ENCODE results near the gene ELAVL3.

DNA sequence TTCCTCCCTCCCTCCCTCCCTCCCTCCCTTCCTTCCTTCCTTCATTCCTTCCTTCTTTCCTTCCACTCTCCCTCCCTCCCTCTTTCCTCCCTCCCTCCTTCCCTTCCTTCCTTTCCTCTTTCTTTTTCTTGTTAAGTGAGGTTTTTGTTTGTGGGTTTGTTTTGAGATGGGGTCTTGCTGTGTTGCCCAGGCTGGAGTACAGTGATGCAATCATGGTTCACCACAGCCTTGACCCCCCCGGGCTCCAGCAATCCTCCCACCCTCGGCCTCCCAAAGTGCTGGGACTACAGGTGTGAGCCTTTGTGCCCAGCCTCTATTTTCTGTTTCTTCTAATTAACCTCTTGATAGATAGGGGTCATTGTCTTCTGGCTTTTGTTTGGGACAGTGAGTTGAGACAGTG, 19.4 kb downstream of the ELAVL3 start:
- TF ChIP-seq, protein P1, sequence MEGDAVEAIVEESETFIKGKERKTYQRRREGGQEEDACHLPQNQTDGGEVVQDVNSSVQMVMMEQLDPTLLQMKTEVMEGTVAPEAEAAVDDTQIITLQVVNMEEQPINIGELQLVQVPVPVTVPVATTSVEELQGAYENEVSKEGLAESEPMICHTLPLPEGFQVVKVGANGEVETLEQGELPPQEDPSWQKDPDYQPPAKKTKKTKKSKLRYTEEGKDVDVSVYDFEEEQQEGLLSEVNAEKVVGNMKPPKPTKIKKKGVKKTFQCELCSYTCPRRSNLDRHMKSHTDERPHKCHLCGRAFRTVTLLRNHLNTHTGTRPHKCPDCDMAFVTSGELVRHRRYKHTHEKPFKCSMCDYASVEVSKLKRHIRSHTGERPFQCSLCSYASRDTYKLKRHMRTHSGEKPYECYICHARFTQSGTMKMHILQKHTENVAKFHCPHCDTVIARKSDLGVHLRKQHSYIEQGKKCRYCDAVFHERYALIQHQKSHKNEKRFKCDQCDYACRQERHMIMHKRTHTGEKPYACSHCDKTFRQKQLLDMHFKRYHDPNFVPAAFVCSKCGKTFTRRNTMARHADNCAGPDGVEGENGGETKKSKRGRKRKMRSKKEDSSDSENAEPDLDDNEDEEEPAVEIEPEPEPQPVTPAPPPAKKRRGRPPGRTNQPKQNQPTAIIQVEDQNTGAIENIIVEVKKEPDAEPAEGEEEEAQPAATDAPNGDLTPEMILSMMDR (IDR thresholded peaks at IDR 0.05) = no peak
- TF ChIP-seq POLR2A (IDR thresholded peaks at IDR 0.05) = no peak

Measured in tibial nerve (tissue), 3 donors.